HEK293T (cell line): ENCODE data around the gene TARBP1.

Experiments
- CTCF ChIA-PET: fragments of 350-600 bp; formaldehyde crosslinking; extraction: SDS; loops from one replicate; lab custom pipeline; 2021; ENCODE audit warnings: antibody characterized with exemption, inconsistent platforms; lab: Yijun Ruan, JAX
- POLR2A ChIA-PET: fragments of 350-600 bp; formaldehyde crosslinking; extraction: SDS; loops from one replicate; lab custom pipeline; 2020; ENCODE audit warnings: antibody characterized with exemption, inconsistent platforms; lab: Yijun Ruan, JAX
- DNase-seq: peaks from one replicate; pipeline ENCODE4 v3.0.0; 2012; ENCODE audit warnings: mixed read lengths; ENCODE audit errors: extremely low spot score
- ARNT ChIP-seq: fragments of 450-650 bp; IDR thresholded peaks from 2 replicates; pipeline ENCODE4 v1.6.1; 2017; ENCODE audit warnings: mild to moderate bottlenecking
- BHLHE40 ChIP-seq: fragments of 450-650 bp; IDR thresholded peaks from 2 replicates; pipeline ENCODE4 v1.6.1; 2016; ENCODE audit warnings: mild to moderate bottlenecking, moderate library complexity, borderline replicate concordance
- CTBP1 ChIP-seq: fragments of 450-650 bp; IDR thresholded peaks from 2 replicates; pipeline ENCODE4 v1.6.1; 2016; ENCODE audit warnings: borderline replicate concordance
- ELF4 ChIP-seq: fragments of 450-650 bp; IDR thresholded peaks from 2 replicates; pipeline ENCODE4 v1.6.1; 2017; ENCODE audit warnings: antibody characterized with exemption
- FOXA1 ChIP-seq: fragments of 450-650 bp; IDR thresholded peaks from 2 replicates; pipeline ENCODE4 v1.6.1; 2016; ENCODE audit warnings: mild to moderate bottlenecking
- FOXK2 ChIP-seq: fragments of 450-650 bp; IDR thresholded peaks from 2 replicates; pipeline ENCODE4 v1.6.1; 2016; ENCODE audit warnings: mild to moderate bottlenecking
- FOXM1 ChIP-seq: fragments of 450-650 bp; IDR thresholded peaks from 2 replicates; pipeline ENCODE4 v1.6.1; 2017; ENCODE audit warnings: mild to moderate bottlenecking, borderline replicate concordance
- HDGF ChIP-seq: fragments of 450-650 bp; IDR thresholded peaks from 2 replicates; pipeline ENCODE4 v1.6.1; 2017; ENCODE audit warnings: antibody characterized with exemption, borderline replicate concordance
- L3MBTL2 ChIP-seq: fragments of 450-650 bp; conservative IDR thresholded peaks from 2 replicates; pipeline ENCODE4 v1.6.1; 2016; ENCODE audit warnings: mild to moderate bottlenecking
- LEF1 ChIP-seq: fragments of 450-650 bp; IDR thresholded peaks from 2 replicates; pipeline ENCODE4 v1.6.1; 2017; ENCODE audit warnings: mild to moderate bottlenecking, borderline replicate concordance
- NFRKB ChIP-seq: fragments of 450-650 bp; IDR thresholded peaks from 2 replicates; pipeline ENCODE4 v1.6.1; 2016; ENCODE audit warnings: mild to moderate bottlenecking, moderate library complexity
- PKNOX1 ChIP-seq: fragments of 450-650 bp; IDR thresholded peaks from 2 replicates; pipeline ENCODE4 v1.6.1; 2016
- SP1 ChIP-seq: fragments of 450-650 bp; IDR thresholded peaks from 2 replicates; pipeline ENCODE4 v1.6.1; 2017
- SUZ12 ChIP-seq: fragments of 450-650 bp; IDR thresholded peaks from 2 replicates; pipeline ENCODE4 v1.6.1; 2016; ENCODE audit warnings: mild to moderate bottlenecking
- TARDBP ChIP-seq: fragments of 450-650 bp; IDR thresholded peaks from 2 replicates; pipeline ENCODE4 v1.6.1; 2016
- ZNF384 ChIP-seq: fragments of 450-650 bp; IDR thresholded peaks from 2 replicates; pipeline ENCODE4 v1.6.1; 2016

The TARBP1 gene

GRCh38 chr1:234515821-234516241 is 36.9 kb upstream of the TARBP1 start:
- CTCF ChIA-PET = interaction anchor here (1.0 kb wide), 1 partner anchor 28 kb away, joined by 5 read pairs; no protein-coding TSS in a partner anchor
- no peak for DNase-seq
- POLR2A ChIA-PET = interaction anchor here (0.6 to 2.3 kb wide), 7 partner anchors 11 to 96 kb away, joined by 3 to 6 read pairs (median 5); partner anchors contain the start of gene IRF2BP2
- TF ChIP-seq FOXA1 (no peak), L3MBTL2 (no peak), SP1 (no peak), ZNF384 (no peak), NFRKB (no peak), HDGF (no peak), LEF1 (no peak), FOXM1 (no peak), TARDBP (no peak), PKNOX1 (no peak), SUZ12 (no peak), FOXK2 (no peak), CTBP1 (no peak), BHLHE40 (no peak), ARNT (no peak), ELF4 (no peak)

- ChIA-PET POLR2A (interaction anchor here (0.6 to 2.3 kb wide), 7 partner anchors 11 to 97 kb away, joined by 3 to 6 read pairs (median 5); partner anchors contain the start of gene IRF2BP2), CTCF (interaction anchor here (1.0 kb wide), 1 partner anchor 28 kb away, joined by 5 read pairs; no protein-coding TSS in a partner anchor)
- no peak for TF ChIP-seq PKNOX1
- DNase-seq = no peak
Measured at GRCh38 chr1:234515411-234515810, 36.4 kb upstream of the TARBP1 start.

- DNase-seq = no peak
- CTCF ChIA-PET = no interaction called here
- TF ChIP-seq NFRKB (no peak), FOXK2 (no peak), BHLHE40 (no peak), FOXA1 (no peak), ARNT (no peak), HDGF (no peak), LEF1 (no peak), L3MBTL2 (no peak), TARDBP (no peak), FOXM1 (no peak), SP1 (no peak), SUZ12 (no peak), CTBP1 (no peak), PKNOX1 (no peak), ELF4 (no peak), ZNF384 (no peak)
- POLR2A ChIA-PET = no interaction called here
Measured at GRCh38 chr1:234512451-234512861, 33.5 kb upstream of the TARBP1 start.

DNA sequence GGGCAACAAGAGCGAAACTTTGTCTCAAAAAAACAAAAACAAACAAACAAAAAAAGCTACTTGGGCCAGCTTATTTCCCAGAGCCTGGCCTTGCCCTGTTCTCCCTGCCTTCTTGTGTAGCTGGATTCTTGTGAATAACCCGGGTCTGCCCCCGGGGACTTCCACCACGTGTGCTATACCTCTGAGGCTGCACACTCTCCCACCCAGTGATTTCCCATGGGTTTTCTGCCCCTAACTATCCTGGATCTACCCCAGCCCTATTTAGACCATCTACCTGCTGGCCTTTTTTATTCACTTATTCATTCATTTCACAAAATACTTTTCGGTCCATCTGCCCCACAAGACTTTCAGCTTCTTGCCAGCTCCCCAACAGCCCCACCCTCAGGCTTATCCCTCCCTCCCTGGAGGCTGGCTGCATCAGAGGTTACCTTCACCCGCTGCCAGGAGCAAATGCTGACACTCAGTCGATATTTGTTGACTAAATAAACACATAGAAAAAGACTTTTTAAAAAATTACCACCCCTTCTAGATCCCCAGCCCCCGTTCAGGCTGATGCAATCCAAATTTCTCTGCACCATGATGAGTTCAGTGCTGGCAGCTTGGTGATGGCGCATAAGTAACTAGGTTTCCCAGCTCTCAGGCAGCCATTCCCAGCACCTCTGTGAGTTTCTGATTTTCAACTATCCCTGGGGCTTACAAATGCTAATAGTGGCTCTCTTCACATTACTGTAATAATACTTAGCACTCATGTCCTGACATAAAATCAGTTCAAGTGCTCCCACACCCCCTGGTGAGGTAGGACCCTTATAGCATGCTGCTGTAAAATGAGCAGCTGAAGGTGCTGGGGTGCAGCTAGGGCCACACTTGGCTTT is 30.7 kb upstream of the TARBP1 start:
- DNase-seq = no peak
- TF ChIP-seq PKNOX1 = no peak
- no peak for TF ChIP-seq FOXM1
- TF ChIP-seq FOXA1 = no peak
- no peak for TF ChIP-seq LEF1
- no peak for TF ChIP-seq BHLHE40
- POLR2A ChIA-PET = interaction anchor here (0.6 to 4.8 kb wide), 18 partner anchors 9 to 234 kb away, joined by 3 to 29 read pairs (median 4); partner anchors contain the start of gene IRF2BP2
- CTCF ChIA-PET = interaction anchor here (0.7 to 3.4 kb wide), 7 partner anchors 10 to 95 kb away, joined by 3 to 23 read pairs (median 3); no protein-coding TSS in a partner anchor

- POLR2A ChIA-PET = interaction anchor here (0.8 to 4.8 kb wide), 8 partner anchors 11 to 583 kb away, joined by 3 to 29 read pairs (median 4); partner anchors contain the start of gene IRF2BP2
- no peak for DNase-seq
- TF ChIP-seq NFRKB = no peak
- TF ChIP-seq TARDBP = no peak
- no peak for TF ChIP-seq CTBP1
- TF ChIP-seq SP1 = no peak
- no peak for TF ChIP-seq LEF1
- TF ChIP-seq ZNF384 = no peak
- no peak for TF ChIP-seq L3MBTL2
- TF ChIP-seq ARNT = no peak
- no peak for TF ChIP-seq FOXK2
- no peak for TF ChIP-seq ELF4
- no peak for TF ChIP-seq FOXM1
- TF ChIP-seq FOXA1 = no peak
- no peak for TF ChIP-seq SUZ12
- no peak for TF ChIP-seq PKNOX1
- TF ChIP-seq HDGF = no peak
- no peak for TF ChIP-seq BHLHE40
- CTCF ChIA-PET = interaction anchor here (0.6 to 3.4 kb wide), 8 partner anchors 8 to 581 kb away, joined by 3 to 23 read pairs (median 4); no protein-coding TSS in a partner anchor
Measured at GRCh38 chr1:234507626-234508387, 28.8 kb upstream of the TARBP1 start.
